Measurements from ENCODE around the gene MYZAP.
"Not testable (repeated sequence)": the region's sequence is repeated elsewhere in the genome, so short reads cannot be mapped to it uniquely, and the experiment has no call there.

The MYZAP gene

GRCh38 chr15:57606048-57606447 lies 14.3 kb downstream of the MYZAP start:
- TF ChIP-seq CTCF (IDR thresholded peaks at IDR 0.05; ENCODE audit: control insufficient read depth, extremely low read depth, insufficient read depth): no peak
- no peak overlapping the region for H3K4me3 ChIP-seq (ENCODE audit: low read depth, low read length)
- no peak for DNase-seq (ENCODE audit: low read depth)

DNA sequence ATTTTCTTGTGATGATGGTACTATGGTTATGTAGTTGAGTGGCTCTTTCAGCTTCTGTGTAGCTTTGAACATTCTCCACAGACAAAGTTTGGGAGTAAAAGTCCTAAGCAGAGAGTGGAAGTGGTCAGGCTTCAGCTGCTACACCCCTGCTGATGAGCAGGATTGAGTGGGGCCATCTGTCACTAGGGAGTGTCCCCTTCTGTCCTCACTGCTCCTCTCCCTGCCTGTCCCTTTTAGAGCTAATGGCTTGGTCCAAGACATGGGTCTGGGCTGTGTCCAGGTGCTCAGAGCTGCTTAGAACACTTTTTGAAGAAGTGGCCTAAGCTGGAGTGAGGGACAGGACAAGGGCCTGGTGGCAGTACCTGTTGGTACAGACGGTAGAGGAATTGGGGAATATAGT lies 15.1 kb downstream of the MYZAP start:
- no peak for TF ChIP-seq CTCF (IDR thresholded peaks at IDR 0.05; ENCODE audit: control insufficient read depth, extremely low read depth, insufficient read depth)
- no peak overlapping the region for H3K4me3 ChIP-seq (ENCODE audit: low read depth, low read length)
- DNase-seq (ENCODE audit: low read depth): no peak

GRCh38 chr15:57607570-57608000 lies 15.9 kb downstream of the MYZAP start:
- no peak for DNase-seq (ENCODE audit: low read depth)
- no peak for TF ChIP-seq CTCF (IDR thresholded peaks at IDR 0.05; ENCODE audit: control insufficient read depth, extremely low read depth, insufficient read depth)
- H3K4me3 ChIP-seq (ENCODE audit: low read depth, low read length): no peak overlapping the region

GRCh38 chr15:57609805-57610529 lies 18.3 kb downstream of the MYZAP start:
- TF ChIP-seq CTCF (IDR thresholded peaks at IDR 0.05; ENCODE audit: control insufficient read depth, extremely low read depth, insufficient read depth): no peak
- no peak overlapping the region for H3K4me3 ChIP-seq (ENCODE audit: low read depth, low read length)
- peak; percentile 85 for DNase-seq (ENCODE audit: low read depth)

GRCh38 chr15:57611123-57611522 lies 19.4 kb downstream of the MYZAP start:
- no peak for TF ChIP-seq CTCF (IDR thresholded peaks at IDR 0.05; ENCODE audit: control insufficient read depth, extremely low read depth, insufficient read depth)
- H3K4me3 ChIP-seq (ENCODE audit: low read depth, low read length): no peak overlapping the region
- DNase-seq (ENCODE audit: low read depth): no peak

DNA sequence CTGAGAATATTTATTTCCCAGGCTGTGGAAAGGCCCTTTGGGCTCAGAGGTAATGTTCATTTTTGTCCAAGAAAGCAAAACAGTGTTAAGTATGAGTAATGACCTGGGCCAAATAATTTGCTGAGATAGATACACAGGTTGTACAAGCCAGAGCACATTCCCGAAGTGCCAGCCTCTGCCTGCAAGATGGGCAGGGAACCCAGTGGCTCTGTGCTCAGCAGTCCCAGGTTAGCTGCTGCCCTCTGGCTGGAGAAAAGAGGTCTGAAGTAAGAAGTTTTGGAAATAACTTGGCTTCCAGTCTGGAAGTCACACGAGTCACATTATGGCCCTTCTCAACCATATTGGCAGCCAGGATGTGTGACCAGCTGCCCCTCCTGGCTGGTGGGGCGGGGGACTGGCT lies 20.2 kb downstream of the MYZAP start:
- TF ChIP-seq CTCF (IDR thresholded peaks at IDR 0.05; ENCODE audit: control insufficient read depth, extremely low read depth, insufficient read depth): peak; percentile 76
- H3K4me3 ChIP-seq (ENCODE audit: low read depth, low read length): no peak overlapping the region
- DNase-seq (ENCODE audit: low read depth): peak; percentile 74

DNA sequence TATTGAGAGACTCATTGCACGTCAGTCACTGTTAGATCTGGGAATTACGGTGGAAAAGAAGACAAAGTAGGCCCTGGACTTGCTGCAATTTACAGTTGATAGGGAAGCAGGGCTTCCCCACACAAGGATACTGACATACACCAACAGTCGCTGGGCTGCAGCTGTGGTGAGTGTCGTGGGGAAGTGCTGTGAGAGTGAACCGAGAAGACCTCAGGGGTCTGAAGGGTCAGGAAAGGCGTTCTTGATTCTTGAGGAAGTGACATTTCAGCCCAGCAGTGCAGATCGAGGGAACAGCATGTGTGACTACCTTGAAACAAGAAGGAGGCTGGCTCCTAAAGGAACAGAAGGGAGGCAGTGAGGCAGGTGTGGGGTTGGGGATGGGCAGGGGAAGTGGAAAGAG lies 22.5 kb downstream of the MYZAP start:
- DNase-seq (ENCODE audit: low read depth): no peak

DNA sequence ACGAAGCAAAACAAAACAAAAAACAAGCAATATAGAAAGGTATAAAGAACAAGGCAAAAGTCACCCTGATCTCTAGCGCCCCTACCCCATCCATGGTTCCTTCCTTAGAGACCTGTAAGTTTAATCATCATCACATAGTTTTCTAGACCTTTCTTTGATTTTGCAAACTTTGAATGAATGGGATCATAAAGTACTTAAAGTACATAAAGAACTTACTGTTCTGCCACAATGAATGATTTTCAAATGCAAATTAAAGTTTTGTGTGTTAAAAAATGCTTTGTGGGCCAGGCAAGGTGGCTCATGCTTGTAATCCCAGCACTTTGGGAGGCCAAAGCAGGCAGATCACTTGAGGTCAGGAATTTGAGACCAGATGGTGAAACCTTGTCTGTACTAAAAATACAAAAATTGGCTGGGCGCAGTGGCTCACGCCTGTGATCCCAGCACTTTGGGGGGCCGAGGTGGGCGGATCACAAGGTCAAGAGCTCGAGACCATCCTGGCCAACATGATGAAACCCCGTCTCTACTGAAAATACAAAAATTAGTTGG lies 24.3 kb downstream of the MYZAP start:
- not testable (repeated sequence) for DNase-seq (ENCODE audit: low read depth); H3K4me3 ChIP-seq (ENCODE audit: low read depth, low read length)

More for the DNA sequence above, 22.5 kb downstream of the MYZAP start:
- no peak overlapping the region for H3K4me3 ChIP-seq (ENCODE audit: low read depth, low read length)
- no peak for TF ChIP-seq CTCF (IDR thresholded peaks at IDR 0.05; ENCODE audit: control insufficient read depth, extremely low read depth, insufficient read depth)
